HCT116 (cell line): Measurements from ENCODE around the gene ABCA1. TPM values are rescaled to one million over a fixed set of nuclear protein-coding genes. Genes with fewer than 3 reads are reported as not detected.

Source experiments
- ATAC-seq: fragments of 200-7000 bp; cut with Tn5 transposase; 2 replicates; pipeline ENCODE4 v1.9.1; 2020; ENCODE audit warnings: mild to moderate bottlenecking, moderate library complexity
- BruUV-seq: library from RNA; stranded (reverse); fragments of 400-500 nt; replicated peaks from 2 replicates; lab custom pipeline; 2021; lab: Mats Ljungman, UMichigan
- CTCF ChIA-PET: fragments of 300-600 bp; sonication (Branson Sonifier 250); formaldehyde crosslinking; loops from one replicate; lab custom pipeline; 2021; ENCODE audit warnings: antibody characterized with exemption; lab: Charles Lee
- POLR2A ChIA-PET: fragments of 300-600, 350-600 bp; sonication (Branson Sonifier 250); formaldehyde crosslinking; loops from one replicate; lab custom pipeline; 2021; ENCODE audit warnings: antibody characterized with exemption; lab: Charles Lee
- RAD21 ChIA-PET, 2 experiments: fragments of 300-600 bp; sonication (Branson Sonifier 250); formaldehyde crosslinking; loops; one replicate each; lab custom pipeline; 2023; ENCODE audit warnings: low total read pairs in 2 of 2; ENCODE audit not compliant: uncharacterized antibody in 2 of 2, unreplicated experiment in 2 of 2, low non-redundant PET in 1 of 2; lab: Charles Lee
- DNase-seq: peaks from one replicate; pipeline ENCODE4 v3.0.0-alpha.2; 2010; ENCODE audit warnings: low read depth, low spot score
- H2AFZ ChIP-seq: fragments of 200-600 bp; shearing (Covaris generic), sonication (generic); 2 replicates; pipeline ENCODE4 v1.6.1; 2017; ENCODE audit warnings: low read depth, mixed run types, mixed read lengths, antibody characterized with exemption, low read length; ENCODE audit not compliant: poor library complexity, severe bottlenecking
- H3K27ac ChIP-seq: 2 replicates; pipeline ENCODE4 v1.5.1; 2012; ENCODE audit warnings: low read depth, low read length
- H3K27me3 ChIP-seq: fragments of 200-600 bp; sonication (generic); 2 replicates; pipeline ENCODE4 v1.6.1; 2016; ENCODE audit warnings: mixed run types, low read length, mixed read lengths; ENCODE audit not compliant: insufficient read depth
- H3K36me3 ChIP-seq, 2 experiments: fragments of 200-500 bp in 1 of 2; fragments of 200-600 bp in 1 of 2; sonication (Bioruptor generic) in 1 of 2; sonication (generic) in 1 of 2; 2 replicates each; pipeline versions ENCODE4 v1.5.1 to v1.6.1; 2014 to 2016; ENCODE audit warnings: low read length in 2 of 2, inconsistent platforms in 1 of 2, mixed read lengths in 1 of 2, mixed run types in 1 of 2; ENCODE audit not compliant: insufficient read depth in 2 of 2, control insufficient read depth in 1 of 2
- H3K4me1 ChIP-seq, 2 experiments: fragments of 200-600 bp in 1 of 2; sonication (generic) in 1 of 2; 2 replicates each; pipeline versions ENCODE4 v1.5.1 to v1.6.1; 2012 to 2017; ENCODE audit warnings: low read length in 2 of 2, inconsistent platforms in 1 of 2, mild to moderate bottlenecking in 1 of 2, mixed read lengths in 1 of 2, mixed run types in 1 of 2, moderate library complexity in 1 of 2; ENCODE audit not compliant: insufficient read depth in 2 of 2, control insufficient read depth in 1 of 2
- H3K4me2 ChIP-seq: fragments of 200-600 bp; sonication (generic); 2 replicates; pipeline ENCODE4 v1.6.1; 2017; ENCODE audit warnings: mixed run types, low read length, mixed read lengths
- H3K4me3 ChIP-seq, 2 experiments: fragments of 200-600 bp in 1 of 2; sonication (generic) in 1 of 2; replicated peaks in 1 of 2; 2 replicates each; pipeline ENCODE4 v1.5.1; 2011 to 2016; ENCODE audit warnings: low read length in 2 of 2, control low read depth in 1 of 2, low read depth in 1 of 2, mild to moderate bottlenecking in 1 of 2, mixed read lengths in 1 of 2, mixed run types in 1 of 2
- H3K79me2 ChIP-seq: fragments of 200-600 bp; sonication (generic); 2 replicates; pipeline ENCODE4 v1.6.1; 2017; ENCODE audit warnings: mild to moderate bottlenecking, mixed run types, low read length, moderate library complexity, mixed read lengths; ENCODE audit not compliant: insufficient read depth
- H3K9ac ChIP-seq: fragments of 200-600 bp; sonication (generic); 2 replicates; pipeline ENCODE4 v1.6.1; 2016; ENCODE audit warnings: low read length, mixed read lengths
- H3K9me2 ChIP-seq: fragments of 200-600 bp; sonication (generic), shearing (Covaris generic); 2 replicates; pipeline ENCODE4 v1.6.1; 2017; ENCODE audit warnings: mixed run types, mild to moderate bottlenecking, moderate library complexity; ENCODE audit not compliant: insufficient read depth
- H3K9me3 ChIP-seq, 2 experiments: fragments of 200-500 bp in 1 of 2; fragments of 200-600 bp in 1 of 2; sonication (Bioruptor generic) in 1 of 2; sonication (generic) in 1 of 2; 2 replicates each; pipeline ENCODE4 v1.6.1; 2014 to 2017; ENCODE audit warnings: low read length in 2 of 2, mixed read lengths in 2 of 2, inconsistent platforms in 1 of 2, low read depth in 1 of 2, mild to moderate bottlenecking in 1 of 2, mixed run types in 1 of 2, moderate library complexity in 1 of 2; ENCODE audit not compliant: control insufficient read depth in 1 of 2, insufficient read depth in 1 of 2
- H4K20me1 ChIP-seq: fragments of 200-600 bp; sonication (generic), shearing (Covaris generic); 2 replicates; pipeline ENCODE4 v1.6.1; 2017; ENCODE audit warnings: mixed run types, mild to moderate bottlenecking, moderate library complexity; ENCODE audit not compliant: insufficient read depth
- MAX ChIP-seq: IDR thresholded peaks from 2 replicates; pipeline ENCODE4 v1.6.1; 2012
- RAD21 ChIP-seq: IDR thresholded peaks from 2 replicates; pipeline ENCODE4 v1.6.1; 2012; ENCODE audit warnings: low read depth, mild to moderate bottlenecking
- REST ChIP-seq: IDR thresholded peaks from 2 replicates; pipeline ENCODE4 v1.6.1; 2012; ENCODE audit warnings: low read depth
- ZNF274 ChIP-seq: fragments of 200-500 bp; sonication (Bioruptor generic); IDR thresholded peaks from 2 replicates; pipeline ENCODE4 v1.6.1; 2014; ENCODE audit warnings: mild to moderate bottlenecking, low read depth, low read length, inconsistent platforms
- intact Hi-C: fragments of 100-400 bp; cut with micrococcal nuclease; formaldehyde crosslinking; loops from 2 replicates; pipeline ENCODE4 v1.10.0; 2022
- total RNA-seq: library from RNA; stranded (reverse); gene quantifications from one replicate; pipeline ENCODE4 v1.2.1, GENCODE V29; 2021; ENCODE audit not compliant: unreplicated experiment
- TF ChIP-seq, protein P1 (sequence below): IDR thresholded peaks from 2 replicates; pipeline ENCODE4 v1.6.1; 2011; ENCODE audit warnings: mild to moderate bottlenecking, low read length, moderate library complexity; ENCODE audit not compliant: insufficient replicate concordance; ENCODE audit errors: extremely low read depth

ABCA1 gene
- total RNA-seq, 1 experiment from 2014 or later, result 0.89 TPM

- ATAC-seq, result no peak
- H3K9ac ChIP-seq, result no peak overlapping the region
- no peaks in the 10 kb centered on the region for H3K36me3 ChIP-seq
- TF ChIP-seq ZNF274 (no peak), MAX (no peak), RAD21 (no peak), REST (no peak)
- TF ChIP-seq, protein P1, sequence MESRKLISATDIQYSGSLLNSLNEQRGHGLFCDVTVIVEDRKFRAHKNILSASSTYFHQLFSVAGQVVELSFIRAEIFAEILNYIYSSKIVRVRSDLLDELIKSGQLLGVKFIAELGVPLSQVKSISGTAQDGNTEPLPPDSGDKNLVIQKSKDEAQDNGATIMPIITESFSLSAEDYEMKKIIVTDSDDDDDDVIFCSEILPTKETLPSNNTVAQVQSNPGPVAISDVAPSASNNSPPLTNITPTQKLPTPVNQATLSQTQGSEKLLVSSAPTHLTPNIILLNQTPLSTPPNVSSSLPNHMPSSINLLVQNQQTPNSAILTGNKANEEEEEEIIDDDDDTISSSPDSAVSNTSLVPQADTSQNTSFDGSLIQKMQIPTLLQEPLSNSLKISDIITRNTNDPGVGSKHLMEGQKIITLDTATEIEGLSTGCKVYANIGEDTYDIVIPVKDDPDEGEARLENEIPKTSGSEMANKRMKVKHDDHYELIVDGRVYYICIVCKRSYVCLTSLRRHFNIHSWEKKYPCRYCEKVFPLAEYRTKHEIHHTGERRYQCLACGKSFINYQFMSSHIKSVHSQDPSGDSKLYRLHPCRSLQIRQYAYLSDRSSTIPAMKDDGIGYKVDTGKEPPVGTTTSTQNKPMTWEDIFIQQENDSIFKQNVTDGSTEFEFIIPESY, result no peak
- peaks cover 0 to 4% of the 10 kb centered on the region in 2 experiments; a peak in 1 of 4 replicates for H3K4me1 ChIP-seq
- H3K9me3 ChIP-seq, result no peaks in the 10 kb centered on the region
- no peak for DNase-seq
- BruUV-seq, result no TSS peak
- ChIA-PET CTCF (interaction anchor here (1.2 kb wide), 1 partner anchor 13 kb away, joined by 3 read pairs; no protein-coding TSS in a partner anchor), RAD21 (no interaction called here), POLR2A (no interaction called here)
- H3K27ac ChIP-seq, result no peak overlapping the region
- intact Hi-C loops, result no loop called here
- H3K27me3 ChIP-seq, result no peaks in the 10 kb centered on the region
- H3K9me2 ChIP-seq, result no peaks in the 10 kb centered on the region
- no peak overlapping the region for H2AFZ ChIP-seq
- no peaks in the 10 kb centered on the region for H3K79me2 ChIP-seq
- H4K20me1 ChIP-seq, result no peaks in the 10 kb centered on the region
- no peak overlapping the region for H3K4me2 ChIP-seq
- no peak overlapping the region for H3K4me3 ChIP-seq
Observed at GRCh38 chr9:104875897-104876296, 52.1 kb downstream of the ABCA1 start.
